GM21515 (cell line): ENCODE data around the gene TOR3A.
"Not testable (repeated sequence)": the region's sequence is repeated elsewhere in the genome, so short reads cannot be mapped to it uniquely, and the experiment has no call there.

Experiments used
- ATAC-seq: cut with Tn5 transposase; IDR thresholded peaks from one replicate; pipeline ENCODE4 v1.9.1; 2021; ENCODE audit not compliant: unreplicated experiment

Gene TOR3A, protein sequence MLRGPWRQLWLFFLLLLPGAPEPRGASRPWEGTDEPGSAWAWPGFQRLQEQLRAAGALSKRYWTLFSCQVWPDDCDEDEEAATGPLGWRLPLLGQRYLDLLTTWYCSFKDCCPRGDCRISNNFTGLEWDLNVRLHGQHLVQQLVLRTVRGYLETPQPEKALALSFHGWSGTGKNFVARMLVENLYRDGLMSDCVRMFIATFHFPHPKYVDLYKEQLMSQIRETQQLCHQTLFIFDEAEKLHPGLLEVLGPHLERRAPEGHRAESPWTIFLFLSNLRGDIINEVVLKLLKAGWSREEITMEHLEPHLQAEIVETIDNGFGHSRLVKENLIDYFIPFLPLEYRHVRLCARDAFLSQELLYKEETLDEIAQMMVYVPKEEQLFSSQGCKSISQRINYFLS

DNA sequence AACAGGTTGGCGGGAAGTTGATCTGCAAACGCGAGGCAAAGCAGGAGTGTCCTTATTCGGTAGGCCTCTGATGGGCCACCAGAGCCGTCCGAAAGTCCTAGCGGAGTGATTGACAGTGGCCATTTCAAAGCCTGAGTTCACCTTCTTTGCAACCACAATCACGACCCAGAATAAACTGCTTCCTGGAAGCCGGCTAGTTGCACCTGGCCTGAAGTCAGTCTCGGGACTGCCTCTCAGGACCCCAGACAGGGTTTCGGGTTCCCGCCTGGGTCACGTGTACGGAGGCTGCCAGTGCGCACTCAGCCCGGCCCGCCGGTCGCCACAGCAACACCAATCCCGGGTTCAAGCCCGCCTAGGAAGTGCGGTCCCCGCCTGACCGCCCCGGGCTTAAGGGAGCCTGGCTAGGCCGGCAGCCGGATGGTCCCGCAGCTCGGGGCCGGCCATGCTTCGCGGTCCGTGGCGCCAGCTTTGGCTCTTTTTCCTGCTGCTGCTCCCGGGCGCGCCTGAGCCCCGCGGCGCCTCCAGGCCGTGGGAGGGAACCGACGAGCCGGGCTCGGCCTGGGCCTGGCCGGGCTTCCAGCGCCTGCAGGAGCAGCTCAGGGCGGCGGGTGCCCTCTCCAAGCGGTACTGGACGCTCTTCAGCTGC lies at the start of gene TOR3A:
Gene TOR3A (plus strand): TSS at position 384 of the 646 bp plus-strand sequence. CDS start 59 bp downstream, at position 443.
- ATAC-seq: peak; percentile 86

DNA sequence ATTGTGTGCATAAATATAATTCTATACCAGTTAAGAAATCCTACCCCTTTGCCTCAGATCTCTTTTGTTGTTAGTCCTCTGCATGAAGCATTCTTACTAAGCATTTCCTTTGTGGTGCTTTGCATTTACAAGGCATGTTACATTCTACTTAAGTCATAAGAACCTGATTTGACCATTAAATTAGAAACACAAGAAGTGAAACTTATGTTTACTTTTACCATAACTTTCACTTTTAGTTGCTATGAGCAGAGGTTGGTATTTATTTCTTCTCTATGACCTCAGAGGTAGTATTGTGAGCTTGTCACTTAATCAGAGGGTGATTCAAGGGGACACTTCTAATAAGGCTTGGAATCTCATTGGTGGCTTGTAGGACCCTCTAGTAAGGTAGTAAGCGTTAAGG lies 47.1 kb upstream of the TOR3A start:
- ATAC-seq: peak; percentile 77

DNA sequence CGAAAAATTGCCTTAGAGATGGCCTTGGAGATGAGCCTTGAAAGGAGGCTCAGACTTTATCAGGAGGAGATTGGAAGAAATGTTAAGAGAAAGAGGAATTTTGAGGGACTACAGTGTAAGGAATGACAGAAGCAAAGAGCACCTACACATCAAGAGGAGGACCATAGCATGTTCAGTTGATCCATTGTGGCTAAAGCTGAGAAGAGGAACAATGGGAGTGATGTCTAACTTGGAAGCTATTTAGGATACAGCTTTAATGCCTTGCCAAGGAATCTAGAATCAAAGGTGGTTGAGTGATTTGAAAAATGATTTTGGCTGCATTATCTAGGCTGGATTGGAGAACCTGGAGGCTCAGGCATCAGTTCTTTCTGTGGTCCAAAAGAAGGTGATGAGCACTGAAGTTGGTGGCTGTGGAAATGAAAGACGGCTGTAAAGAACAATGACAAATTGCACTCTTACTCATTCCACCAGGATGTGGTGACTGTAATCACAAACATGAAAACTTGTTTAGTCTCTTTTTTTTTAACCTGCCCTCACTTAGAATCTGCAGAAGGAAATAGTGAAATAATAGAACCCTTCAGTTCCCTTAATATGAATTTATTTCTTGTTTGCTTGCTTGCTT lies 44.9 kb upstream of the TOR3A start:
- peak; percentile 52 for ATAC-seq

DNA sequence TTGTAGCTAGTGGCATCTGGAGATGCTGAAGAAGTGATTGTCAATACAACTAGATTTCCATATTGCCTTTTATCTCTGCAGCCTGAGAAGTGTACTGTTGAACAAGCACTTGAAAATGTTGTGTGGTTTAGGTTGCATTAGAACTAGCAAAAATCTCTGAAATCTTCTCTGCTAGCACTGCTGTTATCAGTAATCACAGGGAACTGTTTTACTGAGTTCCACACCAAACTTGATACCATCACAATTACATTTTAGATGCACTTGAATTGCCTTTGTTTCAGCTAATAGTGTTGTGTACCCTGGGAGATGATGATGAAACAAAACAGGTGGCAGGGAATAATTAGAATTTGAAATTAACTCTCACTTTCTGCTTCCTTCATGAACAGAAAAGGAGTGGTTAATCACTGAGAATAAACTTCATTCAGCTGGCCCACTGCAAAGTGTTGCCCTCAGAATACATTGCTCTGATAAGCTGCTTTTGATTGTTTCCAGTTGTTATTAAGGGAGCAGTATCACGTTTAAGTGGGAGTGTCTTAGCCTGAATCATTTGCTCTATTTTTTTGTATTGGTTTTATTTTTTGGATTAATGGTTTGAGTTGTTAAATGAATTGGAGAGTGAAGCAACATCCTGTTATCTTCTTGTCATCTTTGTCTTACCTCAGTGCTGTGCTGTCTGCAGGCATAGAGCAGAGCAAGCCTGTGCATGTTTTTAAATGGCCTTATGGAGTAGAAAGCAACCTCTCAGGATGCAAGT lies 43.2 kb upstream of the TOR3A start:
- ATAC-seq: no peak

DNA sequence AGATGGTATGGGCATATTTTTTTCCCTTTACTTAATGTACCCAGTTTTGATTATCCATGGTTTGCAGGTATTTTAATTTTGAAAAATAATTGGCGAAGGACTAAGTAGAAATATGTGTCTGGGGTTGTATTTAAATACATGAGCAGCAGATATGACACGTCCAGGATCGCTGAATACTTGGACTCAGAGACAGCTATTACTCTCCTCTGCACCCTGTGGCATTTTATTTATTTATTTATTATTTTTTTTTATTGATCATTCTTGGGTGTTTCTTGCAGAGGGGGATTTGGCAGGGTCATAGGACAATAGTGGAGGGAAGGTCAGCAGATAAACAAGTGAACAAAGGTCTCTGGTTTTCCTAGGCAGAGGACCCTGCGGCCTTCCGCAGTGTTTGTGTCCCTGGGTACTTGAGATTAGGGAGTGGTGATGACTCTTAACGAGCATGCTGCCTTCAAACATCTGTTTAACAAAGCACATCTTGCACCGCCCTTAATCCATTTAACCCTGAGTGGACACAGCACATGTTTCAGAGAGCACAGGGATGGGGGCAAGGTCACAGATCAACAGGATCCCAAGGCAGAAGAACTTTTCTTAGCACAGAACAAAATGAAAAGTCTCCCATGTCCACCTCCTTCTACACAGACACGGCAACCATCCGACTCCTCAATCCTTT lies 42.2 kb upstream of the TOR3A start:
- not testable (repeated sequence) for ATAC-seq

DNA sequence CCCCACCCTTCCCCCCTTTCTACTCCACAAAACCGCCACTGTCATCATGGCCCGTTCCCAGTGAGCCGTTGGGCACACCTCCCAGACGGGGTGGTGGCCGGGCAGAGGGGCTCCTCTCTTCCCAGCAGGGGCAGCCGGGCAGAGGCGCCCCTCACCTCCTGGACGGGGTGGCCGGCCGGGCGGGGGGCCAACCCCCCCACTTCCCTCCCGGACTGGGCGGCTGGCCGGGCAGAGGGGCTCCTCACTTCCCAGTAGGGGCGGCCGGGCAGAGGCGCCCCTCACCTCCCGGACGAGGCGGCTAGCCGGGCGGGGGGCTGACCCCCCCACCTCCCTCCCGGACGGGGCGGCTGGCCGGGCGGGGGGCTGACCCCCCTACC lies 41.7 kb upstream of the TOR3A start:
- ATAC-seq: not testable (repeated sequence)

DNA sequence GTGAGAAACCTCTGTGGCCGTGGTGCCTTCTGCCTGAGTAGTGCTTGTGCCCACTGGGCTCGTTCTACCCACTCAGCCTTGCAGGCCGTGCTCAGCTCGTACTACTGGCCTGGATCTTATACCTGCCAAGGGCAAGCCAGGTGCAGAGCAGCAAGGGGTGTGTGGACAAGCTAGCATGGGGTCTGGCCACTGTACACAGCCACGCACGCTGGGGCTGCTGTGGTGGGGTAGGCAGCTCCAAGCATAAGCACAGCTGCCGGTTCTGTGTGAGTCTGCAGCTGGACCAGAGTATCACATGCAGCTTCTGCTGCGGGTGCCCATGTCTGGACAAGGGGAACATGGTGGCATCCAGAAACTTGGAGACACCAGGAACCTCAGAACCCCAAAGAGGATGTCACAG lies 39.8 kb upstream of the TOR3A start:
- no peak for ATAC-seq

DNA sequence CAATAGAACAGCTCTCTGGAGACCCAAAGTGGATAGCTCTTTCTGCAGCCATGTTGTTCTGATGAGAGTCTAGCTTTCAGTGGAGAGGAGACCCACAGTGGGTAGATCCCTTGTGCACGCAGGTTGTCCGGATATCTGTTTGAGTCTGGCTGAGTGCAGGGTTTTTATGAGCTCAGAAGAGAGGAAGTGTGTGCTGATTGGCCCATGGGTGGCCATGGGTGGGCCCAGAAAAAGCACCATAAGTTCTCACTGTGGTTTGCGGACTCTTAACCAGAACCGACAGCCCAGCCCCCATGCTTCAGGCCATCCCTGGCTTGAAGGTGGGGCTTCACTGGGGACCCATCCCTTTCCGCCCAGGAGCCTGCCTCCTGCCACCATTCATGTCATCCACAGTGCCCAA lies 39.2 kb upstream of the TOR3A start:
- no peak for ATAC-seq

DNA sequence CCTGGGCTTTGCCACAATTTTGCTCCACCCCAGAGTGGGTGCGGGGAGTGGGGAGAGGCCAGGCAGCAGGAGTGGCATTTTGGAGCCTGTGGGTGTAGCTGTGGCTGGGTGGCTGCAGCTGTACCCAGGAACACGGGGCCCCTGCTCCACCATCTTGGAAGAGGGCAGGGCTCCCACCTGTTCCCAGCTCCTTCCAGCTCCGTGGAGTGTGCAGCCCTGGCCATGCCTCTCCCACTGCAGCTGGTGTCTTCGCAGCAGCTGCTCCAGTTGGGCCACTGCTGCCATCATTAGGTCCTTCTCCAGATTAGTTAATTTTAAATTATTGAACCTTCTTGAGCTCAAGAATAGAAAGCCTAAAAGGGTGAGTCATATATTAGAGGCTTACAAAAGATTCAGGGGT lies 38.6 kb upstream of the TOR3A start:
- ATAC-seq: no peak

DNA sequence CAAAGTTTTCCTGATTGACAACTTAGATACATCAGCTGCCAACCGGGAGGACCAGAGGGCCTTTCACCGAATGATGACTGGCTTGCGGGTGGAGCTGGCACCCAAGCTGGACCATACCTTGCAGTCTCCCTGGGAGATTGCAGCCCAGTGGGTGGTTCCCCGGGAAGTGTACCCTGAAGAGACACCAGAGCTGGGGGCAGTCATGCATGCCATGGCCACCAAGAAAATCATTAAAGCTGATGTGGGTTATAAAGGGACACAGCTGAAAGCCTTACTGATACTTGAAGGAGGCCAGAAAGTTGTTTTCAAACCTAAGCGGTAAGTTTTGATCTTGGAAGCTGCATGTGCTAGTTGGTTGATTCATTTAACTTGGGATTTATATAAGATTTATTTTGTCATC lies 38.0 kb upstream of the TOR3A start:
- no peak for ATAC-seq

DNA sequence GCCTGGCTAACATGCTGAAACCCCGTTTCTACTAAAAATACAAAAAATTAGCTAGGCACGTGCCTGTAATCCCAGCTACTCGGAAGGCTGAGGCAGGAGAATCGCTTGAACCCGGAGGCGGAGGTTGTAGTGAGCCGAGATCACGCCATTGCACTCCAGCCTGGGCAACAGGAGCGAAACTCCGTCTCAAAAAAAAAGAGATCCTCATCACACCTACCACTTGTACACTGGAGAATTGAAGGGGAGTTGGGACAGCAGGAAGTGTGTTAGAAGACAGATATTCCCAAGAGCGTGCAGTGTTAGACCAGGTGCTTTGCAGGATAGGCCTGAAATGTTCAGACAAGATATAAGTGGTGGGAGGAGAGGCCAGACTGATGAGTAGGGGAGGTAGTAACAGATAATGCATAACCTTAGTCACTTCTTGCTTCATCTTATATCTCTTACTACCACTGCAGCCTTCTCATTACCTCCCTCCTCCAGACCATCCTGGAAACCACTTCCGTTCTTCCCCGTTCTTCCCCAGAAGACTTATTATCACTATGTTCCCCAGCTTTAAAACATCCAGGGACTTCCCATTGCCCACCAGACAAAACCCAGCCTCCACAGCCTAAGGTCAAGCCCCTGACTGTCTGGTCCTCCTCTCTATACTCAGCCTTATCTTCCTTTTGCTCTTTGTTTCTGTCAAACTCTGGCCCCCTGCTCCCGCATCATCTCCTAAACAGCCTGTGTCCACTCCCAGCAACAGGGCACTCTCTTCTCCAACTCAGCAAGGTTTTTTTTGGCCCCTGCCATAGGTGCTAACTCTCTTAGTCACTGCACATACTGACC lies 34.8 kb upstream of the TOR3A start:
- no peak for ATAC-seq

DNA sequence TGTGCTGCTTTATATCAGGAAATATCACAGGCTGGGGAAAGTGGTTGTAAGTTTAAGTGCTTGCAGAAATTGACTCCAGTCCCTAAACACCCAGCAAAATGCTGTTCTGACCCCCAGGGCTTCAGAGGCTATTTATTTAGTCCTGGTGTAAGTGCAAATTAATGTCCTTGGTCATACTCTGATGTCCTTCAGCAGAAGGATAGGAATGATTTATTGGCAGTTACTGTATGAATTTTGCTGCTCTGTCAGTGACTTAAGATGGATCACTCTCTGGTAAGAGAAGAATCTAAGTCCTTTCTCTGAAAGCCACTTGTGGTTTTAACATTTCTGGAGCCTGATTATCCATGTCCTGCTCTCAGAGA lies 34.3 kb upstream of the TOR3A start:
- ATAC-seq: no peak

DNA sequence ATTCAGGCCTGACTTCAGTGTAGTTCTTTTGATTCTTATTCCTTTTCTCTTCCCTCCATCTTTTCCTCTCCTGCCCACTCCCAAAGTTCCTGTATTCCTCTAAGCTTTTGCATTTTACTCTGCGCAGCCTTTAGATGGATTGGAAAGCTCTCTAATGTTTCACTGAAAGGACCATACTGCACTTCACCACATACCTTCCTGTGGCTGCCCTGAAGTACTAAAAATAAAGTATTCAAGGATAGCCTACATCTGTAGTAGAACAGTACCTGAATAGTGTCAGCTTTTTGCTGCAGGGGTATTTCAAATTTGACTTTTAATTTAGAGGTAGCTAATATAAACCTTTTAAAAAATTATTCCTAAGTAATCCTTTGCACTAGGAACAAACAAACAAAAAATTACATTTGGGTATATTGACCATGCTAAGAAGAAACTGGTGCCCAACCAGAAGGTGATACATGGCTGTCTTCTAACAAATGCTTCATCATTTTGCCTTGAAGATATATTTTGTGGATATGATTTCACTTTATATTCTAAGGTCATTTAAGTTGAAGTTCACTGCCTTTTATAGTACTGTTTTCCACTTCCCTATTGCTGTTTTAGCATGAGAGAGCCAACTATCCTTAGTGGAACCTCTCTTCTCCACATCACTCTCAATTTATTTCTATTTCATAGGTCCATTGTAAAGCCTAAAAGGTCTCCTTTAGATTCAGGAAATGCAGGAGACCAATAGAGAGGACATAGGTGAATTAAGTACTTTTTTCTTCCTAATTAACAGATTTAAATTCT lies 33.3 kb upstream of the TOR3A start:
- ATAC-seq: no peak

DNA sequence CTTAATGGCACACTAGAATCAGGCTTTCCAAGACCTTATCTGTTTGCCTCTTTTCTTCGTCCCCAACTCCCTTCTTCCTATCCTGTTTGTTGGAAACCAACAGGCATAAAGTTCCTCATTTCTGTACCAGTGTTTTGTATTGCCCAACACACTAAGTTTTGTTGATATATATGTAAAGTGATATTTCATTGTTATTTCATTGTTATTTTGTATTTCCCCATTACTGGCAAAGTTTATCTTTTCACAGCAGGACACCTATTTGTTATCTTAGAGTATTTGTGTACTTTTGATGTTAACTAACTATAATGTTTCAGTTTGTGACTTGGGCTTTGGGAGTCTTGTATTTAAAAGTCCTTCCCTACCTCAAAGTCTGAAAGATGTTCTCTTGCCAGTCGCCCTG lies 29.1 kb upstream of the TOR3A start:
- no peak for ATAC-seq

DNA sequence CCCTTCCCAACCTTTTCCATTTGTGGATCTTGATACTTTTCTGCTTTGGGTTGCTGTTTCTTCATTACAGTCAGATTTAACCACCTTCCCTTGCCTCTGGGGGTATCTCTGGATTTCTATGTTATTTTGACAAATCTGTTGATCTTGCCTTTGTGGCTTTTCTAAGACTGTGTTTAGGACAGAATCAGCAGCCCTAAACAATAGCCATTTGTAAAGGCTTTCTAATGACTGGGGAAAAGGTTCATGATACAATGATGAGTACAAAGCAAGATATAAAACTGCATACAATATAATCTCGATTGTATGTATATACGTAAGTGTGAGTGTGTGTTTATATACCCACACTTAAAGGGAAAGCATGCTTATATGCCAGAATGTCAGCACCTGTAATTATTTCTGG lies 28.4 kb upstream of the TOR3A start:
- no peak for ATAC-seq

DNA sequence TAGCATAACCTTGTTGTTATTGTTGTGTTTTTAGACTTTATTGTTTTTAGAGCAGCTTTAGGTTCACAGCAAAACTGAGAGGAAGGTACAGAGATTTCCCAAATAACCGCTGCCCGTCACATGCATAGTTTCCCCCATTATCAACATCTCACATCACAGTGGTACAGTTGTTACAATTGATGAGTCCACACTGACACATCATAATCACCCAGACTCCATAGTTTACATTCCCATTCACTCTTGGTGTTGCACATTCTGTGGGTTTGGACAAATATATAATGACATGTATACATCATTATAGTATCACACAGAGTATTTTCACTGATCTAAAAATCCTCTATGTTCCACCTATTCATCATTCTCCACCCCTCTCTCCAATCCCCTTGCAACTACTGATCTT lies 25.9 kb upstream of the TOR3A start:
- ATAC-seq: no peak

DNA sequence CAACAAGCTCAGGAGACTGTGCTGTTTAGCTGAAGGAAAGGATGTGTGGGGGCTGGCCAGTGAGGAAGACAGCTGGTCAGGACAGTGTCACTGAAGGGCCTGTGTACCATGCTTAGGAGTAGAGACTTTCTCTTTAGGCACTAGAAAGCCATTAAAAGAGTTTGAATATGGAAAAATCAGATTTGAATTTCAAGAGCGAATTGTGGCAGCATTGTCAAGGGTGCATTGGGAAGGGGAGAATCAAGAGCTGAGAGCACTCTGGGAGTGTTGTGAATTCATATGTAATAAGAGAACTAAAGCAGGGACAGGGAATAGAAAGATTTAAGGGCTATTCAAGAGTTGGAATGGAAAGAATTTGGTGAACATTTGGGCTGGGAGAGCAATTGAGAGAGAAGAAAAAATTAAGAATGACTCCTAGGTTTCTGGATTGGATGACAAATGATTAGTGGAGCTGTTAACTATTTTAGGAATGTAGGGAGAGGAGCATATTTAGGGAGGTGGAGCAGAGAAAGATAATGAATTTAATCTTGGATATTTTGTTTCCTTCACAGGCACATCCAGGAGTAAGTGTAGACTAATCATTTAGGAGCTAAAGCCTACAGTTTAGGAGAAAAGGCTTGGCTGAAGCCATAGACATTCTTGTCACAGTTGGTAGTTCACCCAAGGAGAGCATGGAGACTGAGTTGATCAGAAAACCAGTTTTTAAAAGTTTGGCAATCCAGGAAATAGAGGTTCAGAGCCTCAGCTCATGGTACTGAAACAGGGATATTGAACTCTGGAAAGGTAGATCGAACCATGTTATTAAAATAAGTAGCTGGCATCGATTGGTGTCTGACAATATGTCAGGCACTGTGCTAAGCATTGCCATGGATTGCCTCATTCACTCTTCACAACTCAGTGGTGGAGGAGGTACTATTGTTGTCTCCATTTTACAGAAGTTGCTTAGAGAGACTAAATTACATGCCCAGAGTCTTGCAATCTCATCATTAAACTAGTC lies 23.1 kb upstream of the TOR3A start:
- ATAC-seq: no peak
